Measurements from ENCODE around the gene DNLZ.

DNLZ gene

DNA sequence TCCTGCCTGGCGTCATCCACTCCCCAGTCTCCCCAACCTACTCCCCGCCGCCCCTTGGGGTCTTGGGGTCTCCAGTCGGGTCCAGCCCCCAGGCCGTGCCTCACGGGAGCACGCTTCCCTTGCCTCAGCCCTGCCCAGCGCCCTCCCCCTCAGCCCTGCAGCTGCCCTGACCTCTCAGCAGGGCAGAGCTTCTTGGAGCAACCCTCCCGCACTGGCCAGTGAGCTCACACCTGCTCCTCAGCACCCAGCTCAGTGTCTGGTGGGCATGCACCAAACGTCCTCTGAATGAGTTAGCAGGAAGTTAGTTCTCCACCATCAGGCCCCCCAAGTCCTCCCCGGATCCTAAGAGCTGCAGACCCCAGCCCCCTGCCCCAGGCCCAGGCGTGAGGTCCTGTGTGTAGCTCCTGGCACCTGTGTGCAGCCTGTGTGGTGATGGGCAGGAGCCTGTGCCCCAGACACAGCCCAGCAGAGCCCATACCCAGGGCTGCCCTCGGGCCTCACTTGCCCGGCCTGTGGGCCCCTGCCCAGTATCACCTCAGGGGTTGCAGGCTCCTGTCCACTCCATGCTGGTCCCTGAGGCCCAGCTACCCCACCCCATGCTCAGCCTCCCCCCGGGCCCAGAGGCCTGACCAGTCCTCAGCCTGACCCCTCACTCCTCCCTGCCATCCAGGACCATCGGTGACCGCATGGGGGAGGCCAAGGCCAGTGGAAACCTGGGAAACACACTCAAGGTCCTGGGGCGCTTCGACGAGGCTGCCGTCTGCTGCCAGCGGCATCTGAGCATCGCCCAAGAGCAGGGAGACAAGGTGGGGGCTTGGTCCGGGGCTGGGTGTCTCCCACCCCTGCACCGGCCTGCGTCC is 28.0 kb downstream of the DNLZ start:
- H3K9me3 Mint-ChIP-seq, result no peaks in the 10 kb centered on the region
- peaks cover 0 to 4% of the 10 kb centered on the region in 2 donors for H3K27me3 Mint-ChIP-seq
- no peak overlapping the region for H3K4me3 Mint-ChIP-seq
- H3K4me1 Mint-ChIP-seq, result peaks cover 0 to 3% of the 10 kb centered on the region in 2 donors
- no peak overlapping the region for H3K27ac Mint-ChIP-seq
- no peak for DNase-seq
- no peak for ATAC-seq (replicated peaks)
- peaks cover 0 to 3% of the 10 kb centered on the region in 2 donors for H3K36me3 Mint-ChIP-seq

- Mint-ChIP-seq H3K9me3 (no peaks in the 10 kb centered on the region), H3K4me3 (no peak overlapping the region), H3K27ac (no peak overlapping the region), H3K27me3 (peaks cover 0 to 9% of the 10 kb centered on the region in 2 donors), H3K4me1 (peaks cover 0 to 7% of the 10 kb centered on the region in 2 donors), H3K36me3 (no peaks in the 10 kb centered on the region)
- ATAC-seq (replicated peaks), result no peak
- no peak for DNase-seq
Measured at GRCh38 chr9:136334541-136334940, 29.0 kb downstream of the DNLZ start.

DNA sequence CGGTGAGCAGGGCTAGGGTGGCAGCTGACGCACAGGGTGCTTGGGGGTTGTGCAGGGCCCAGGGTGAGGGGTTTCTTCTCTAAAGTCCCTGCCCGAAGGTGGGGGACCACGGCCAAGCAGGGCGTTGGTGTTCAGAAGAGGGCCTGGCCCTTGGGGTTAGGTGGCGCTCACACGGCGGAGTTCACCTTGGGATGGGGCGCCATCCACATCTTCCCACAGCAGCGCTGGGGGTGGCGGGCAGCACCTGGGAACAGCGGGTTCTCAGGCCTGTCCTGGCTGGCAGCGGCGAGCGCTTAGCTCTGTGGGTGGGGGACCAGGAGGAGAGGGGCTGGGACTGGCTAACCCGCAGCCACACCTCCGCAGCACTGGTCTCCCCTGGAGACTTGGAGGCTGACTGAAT is 30.1 kb downstream of the DNLZ start:
- DNase-seq, result no peak
- no peaks in the 10 kb centered on the region for H3K36me3 Mint-ChIP-seq
- no peaks in the 10 kb centered on the region for H3K9me3 Mint-ChIP-seq
- peaks cover 4 to 20% of the 10 kb centered on the region in 2 donors for H3K27me3 Mint-ChIP-seq
- H3K4me1 Mint-ChIP-seq, result peaks cover 3 to 17% of the 10 kb centered on the region in 2 donors
- ATAC-seq (replicated peaks), result no peak
- H3K4me3 Mint-ChIP-seq, result no peak overlapping the region
- H3K27ac Mint-ChIP-seq, result no peak overlapping the region

DNA sequence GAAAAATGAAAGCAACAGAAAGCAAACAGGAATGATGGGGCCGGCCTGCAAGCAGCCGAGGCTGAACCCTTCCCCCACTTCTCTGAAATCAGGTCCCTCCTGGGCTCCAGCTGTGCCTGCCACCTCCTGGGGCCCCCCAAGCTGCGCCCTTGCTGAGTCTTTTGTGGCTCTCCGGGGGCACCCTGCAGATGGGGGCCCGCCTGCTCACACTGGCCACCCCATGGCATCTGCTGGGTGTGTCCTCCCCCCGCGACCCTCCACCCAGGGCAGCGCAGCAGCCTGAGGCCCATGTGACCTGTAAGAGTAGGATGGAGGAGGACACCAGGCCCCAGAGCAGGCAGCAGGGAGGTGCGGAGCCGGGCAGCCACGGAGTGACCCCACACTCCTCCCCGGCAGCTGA is 30.5 kb downstream of the DNLZ start:
- H3K36me3 Mint-ChIP-seq, result no peaks in the 10 kb centered on the region
- no peaks in the 10 kb centered on the region for H3K9me3 Mint-ChIP-seq
- ATAC-seq (replicated peaks) (no peak), DNase-seq (no peak)
- peaks cover 3 to 20% of the 10 kb centered on the region in 2 donors for H3K4me1 Mint-ChIP-seq
- no peak overlapping the region for H3K4me3 Mint-ChIP-seq
- H3K27me3 Mint-ChIP-seq, result peaks cover 4 to 20% of the 10 kb centered on the region in 2 donors
- no peak overlapping the region for H3K27ac Mint-ChIP-seq

- Mint-ChIP-seq H3K27ac (no peak overlapping the region), H3K9me3 (no peaks in the 10 kb centered on the region), H3K4me3 (no peak overlapping the region), H3K27me3 (peaks cover 4 to 20% of the 10 kb centered on the region in 2 donors), H3K4me1 (peaks cover 3 to 20% of the 10 kb centered on the region in 2 donors), H3K36me3 (no peaks in the 10 kb centered on the region)
- DNase-seq (no peak), ATAC-seq (replicated peaks) (no peak)
Measured at GRCh38 chr9:136332482-136332983, 31.0 kb downstream of the DNLZ start.

DNA sequence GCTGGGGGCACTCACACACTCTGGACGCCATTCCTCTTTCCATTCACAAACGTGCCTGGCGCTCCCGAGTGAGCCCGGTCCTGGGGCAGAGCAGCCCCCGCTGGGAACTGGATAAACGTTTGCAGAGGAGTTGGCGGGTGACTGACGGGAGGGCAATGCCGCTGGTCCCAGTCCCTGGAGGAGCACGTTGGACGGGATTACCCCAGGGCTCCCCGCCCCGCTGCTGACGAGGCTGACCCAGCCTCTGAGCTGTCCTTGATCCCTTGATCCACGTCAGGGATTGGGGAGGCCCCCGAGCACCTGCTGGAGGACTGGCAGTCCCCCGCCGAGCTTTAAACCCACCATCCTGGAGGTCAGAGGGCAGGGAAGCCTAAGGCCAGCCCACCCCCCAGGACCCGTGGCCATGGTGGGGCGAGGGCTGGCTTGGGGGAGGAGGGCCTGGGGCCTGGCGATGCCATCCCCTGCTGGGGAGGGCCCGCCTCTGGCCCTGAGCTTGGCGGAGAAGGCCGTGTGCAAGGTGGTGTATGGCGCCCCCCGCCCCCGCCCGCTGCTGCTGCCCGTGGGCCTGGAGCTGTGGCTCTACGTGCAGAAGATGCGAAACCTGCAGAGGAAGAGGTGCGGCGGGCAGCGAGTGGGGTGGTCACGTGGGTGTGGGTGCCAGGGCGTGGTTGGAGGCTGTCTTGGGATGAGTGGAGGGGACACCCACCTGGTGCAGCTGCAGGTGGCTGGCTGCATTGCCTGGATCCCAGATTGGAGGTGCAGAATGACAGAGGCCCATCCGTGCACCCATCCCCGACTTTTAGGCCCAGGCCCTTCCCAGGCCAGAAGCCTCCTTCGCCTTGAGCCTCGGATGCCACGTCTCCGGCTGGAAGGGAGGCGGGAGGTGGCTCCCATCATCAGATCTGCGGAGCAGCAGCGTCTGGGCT is 31.7 kb downstream of the DNLZ start:
- no peak overlapping the region for H3K4me3 Mint-ChIP-seq
- H3K27me3 Mint-ChIP-seq, result peaks cover 5 to 20% of the 10 kb centered on the region in 2 donors
- no peak overlapping the region for H3K27ac Mint-ChIP-seq
- peaks cover 4 to 21% of the 10 kb centered on the region in 2 donors for H3K4me1 Mint-ChIP-seq
- H3K9me3 Mint-ChIP-seq, result no peaks in the 10 kb centered on the region
- ATAC-seq (replicated peaks) (no peak), DNase-seq (no peak)
- no peaks in the 10 kb centered on the region for H3K36me3 Mint-ChIP-seq

DNA sequence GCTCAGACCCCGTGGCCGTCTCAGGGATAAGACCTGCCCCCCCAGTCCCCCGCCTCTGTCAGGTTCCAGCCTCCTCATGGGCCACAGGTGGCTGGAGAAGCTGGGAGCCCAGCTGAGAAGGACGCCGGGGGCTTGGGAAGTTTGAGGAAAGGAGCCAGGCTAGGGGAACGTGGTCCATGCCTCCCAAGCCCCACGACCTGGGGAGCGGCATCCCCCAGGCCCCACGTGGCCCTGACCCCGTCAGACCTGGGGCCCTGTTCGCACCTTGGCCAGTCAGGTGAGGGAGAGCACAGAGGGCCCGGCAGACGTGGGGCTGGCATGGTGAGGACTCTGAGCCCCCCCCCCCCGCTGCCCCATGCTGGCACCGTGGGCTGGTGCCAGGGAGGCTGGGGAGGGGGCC is 32.5 kb downstream of the DNLZ start:
- H3K27ac Mint-ChIP-seq, result no peak overlapping the region
- ATAC-seq (replicated peaks) (no peak), DNase-seq (no peak)
- no peaks in the 10 kb centered on the region for H3K36me3 Mint-ChIP-seq
- H3K9me3 Mint-ChIP-seq, result no peaks in the 10 kb centered on the region
- peaks cover 7 to 28% of the 10 kb centered on the region in 2 donors for H3K4me1 Mint-ChIP-seq
- no peak overlapping the region for H3K4me3 Mint-ChIP-seq
- H3K27me3 Mint-ChIP-seq, result peaks cover 7 to 20% of the 10 kb centered on the region in 2 donors

DNA sequence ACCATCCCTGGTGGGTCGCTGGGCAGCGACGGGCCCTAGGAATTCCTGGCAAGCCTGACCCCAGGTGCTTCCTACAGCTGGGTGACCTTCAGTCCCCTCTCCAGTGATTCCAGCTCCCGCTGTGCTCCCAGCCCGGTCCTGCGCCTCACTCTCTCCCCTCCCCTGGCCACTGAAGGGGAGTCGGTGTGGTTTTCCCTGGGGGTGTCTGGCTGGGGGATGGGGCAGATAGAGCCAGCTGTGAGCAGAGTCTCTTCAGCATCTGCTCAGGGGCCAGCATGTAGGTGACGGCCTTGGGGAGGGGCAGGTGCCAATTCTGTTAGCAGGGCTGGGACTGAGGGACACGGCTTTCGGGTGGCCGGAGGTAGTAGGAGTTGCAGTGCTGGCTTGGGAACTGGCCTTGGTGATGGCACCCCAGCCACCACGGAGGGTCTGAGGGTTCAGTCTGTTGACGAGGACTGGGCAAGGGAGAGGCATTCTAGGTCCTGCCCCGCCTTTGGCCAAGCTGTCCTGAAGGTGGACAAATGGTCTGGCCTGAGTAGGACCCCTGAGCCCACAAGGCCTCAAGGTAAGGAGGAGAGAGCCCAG is 33.0 kb downstream of the DNLZ start:
- Mint-ChIP-seq H3K4me1 (peaks cover 7 to 28% of the 10 kb centered on the region in 2 donors), H3K27me3 (peaks cover 7 to 20% of the 10 kb centered on the region in 2 donors), H3K9me3 (no peaks in the 10 kb centered on the region), H3K27ac (no peak overlapping the region), H3K36me3 (no peaks in the 10 kb centered on the region), H3K4me3 (no peak overlapping the region)
- ATAC-seq (replicated peaks) (no peak), DNase-seq (no peak)

- no peak overlapping the region for H3K27ac Mint-ChIP-seq
- H3K4me3 Mint-ChIP-seq, result no peak overlapping the region
- DNase-seq (no peak), ATAC-seq (replicated peaks) (no peak)
- no peaks in the 10 kb centered on the region for H3K36me3 Mint-ChIP-seq
- H3K27me3 Mint-ChIP-seq, result peaks cover 7 to 20% of the 10 kb centered on the region in 2 donors
- peaks cover 7 to 28% of the 10 kb centered on the region in 2 donors for H3K4me1 Mint-ChIP-seq
- no peaks in the 10 kb centered on the region for H3K9me3 Mint-ChIP-seq
Measured at GRCh38 chr9:136329636-136330405, 33.7 kb downstream of the DNLZ start.

GRCh38 chr9:136329211-136329627 is 34.3 kb downstream of the DNLZ start:
- Mint-ChIP-seq H3K9me3 (no peaks in the 10 kb centered on the region), H3K4me3 (no peak overlapping the region), H3K36me3 (no peaks in the 10 kb centered on the region), H3K27me3 (peaks cover 7 to 20% of the 10 kb centered on the region in 2 donors), H3K4me1 (peaks cover 7 to 28% of the 10 kb centered on the region in 2 donors), H3K27ac (no peak overlapping the region)
- no peak for ATAC-seq (replicated peaks)
- no peak for DNase-seq

DNA sequence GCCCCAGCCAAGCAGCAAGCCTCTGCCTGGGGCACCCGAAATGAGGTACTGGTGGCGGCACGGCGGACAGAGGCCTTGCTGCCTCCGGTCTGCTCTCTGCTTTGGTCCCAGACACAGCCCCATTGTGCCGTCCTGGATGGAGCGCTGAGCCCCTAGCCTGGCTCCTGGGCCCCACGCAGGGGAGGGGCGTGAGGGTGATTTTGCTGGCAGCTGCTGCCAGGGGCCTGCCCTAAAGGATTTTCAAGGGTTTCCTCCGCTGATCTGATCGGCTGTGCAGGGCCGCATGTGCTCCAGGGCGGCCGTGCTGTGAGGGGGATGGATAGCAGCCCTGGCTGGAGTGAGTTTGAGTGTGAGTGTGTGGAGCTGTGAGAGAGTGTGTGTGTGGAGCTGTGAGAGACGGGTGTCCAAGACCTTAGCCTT is 34.9 kb downstream of the DNLZ start:
- peak overlapping the region; percentile 52 to 54 for H3K4me3 Mint-ChIP-seq
- H3K27me3 Mint-ChIP-seq, result peaks cover 7 to 20% of the 10 kb centered on the region in 2 donors
- peaks cover 7 to 31% of the 10 kb centered on the region in 2 donors for H3K4me1 Mint-ChIP-seq
- peak; percentile 25 to 45 for ATAC-seq (replicated peaks)
- no peaks in the 10 kb centered on the region for H3K9me3 Mint-ChIP-seq
- peak overlapping the region; percentile 4 for H3K27ac Mint-ChIP-seq
- H3K36me3 Mint-ChIP-seq, result no peaks in the 10 kb centered on the region
- no peak for DNase-seq

DNA sequence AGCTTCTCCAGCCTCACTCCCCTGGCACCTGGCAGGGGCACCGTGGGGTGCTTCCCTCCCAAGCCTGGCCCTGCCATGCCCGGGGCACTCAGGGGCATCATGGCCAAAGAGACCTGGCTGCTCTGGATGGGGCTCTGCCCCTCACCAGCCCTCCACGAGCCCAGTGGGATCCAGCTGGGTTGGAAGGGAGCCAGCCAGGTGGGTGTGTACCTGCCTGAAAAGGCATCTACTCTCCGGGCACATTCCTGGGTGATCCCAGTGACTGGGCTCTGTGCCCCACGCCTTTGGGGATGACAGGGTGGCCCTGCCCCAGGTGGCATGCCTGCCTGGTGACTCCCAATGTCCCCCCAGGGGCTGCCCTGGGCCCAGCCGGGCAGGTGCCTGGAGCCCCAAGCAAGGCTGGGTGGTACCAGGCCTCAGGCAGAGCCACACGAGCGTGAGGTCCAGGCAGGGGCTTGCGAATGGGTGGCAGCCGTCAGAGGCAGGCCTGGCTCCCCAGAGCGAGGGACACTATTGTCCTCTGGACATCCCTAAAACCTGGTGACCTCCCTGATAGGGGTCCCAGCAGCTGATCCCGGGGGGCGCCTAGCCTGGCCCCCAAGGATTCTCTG is 35.4 kb downstream of the DNLZ start:
- DNase-seq, result no peak
- H3K4me3 Mint-ChIP-seq, result peak overlapping the region; percentile 52 to 54
- no peaks in the 10 kb centered on the region for H3K9me3 Mint-ChIP-seq
- peaks cover 7 to 35% of the 10 kb centered on the region in 2 donors for H3K4me1 Mint-ChIP-seq
- ATAC-seq (replicated peaks), result peak; percentile 30 to 37
- H3K27me3 Mint-ChIP-seq, result peaks cover 7 to 20% of the 10 kb centered on the region in 2 donors
- H3K27ac Mint-ChIP-seq, result no peak overlapping the region
- no peaks in the 10 kb centered on the region for H3K36me3 Mint-ChIP-seq

DNA sequence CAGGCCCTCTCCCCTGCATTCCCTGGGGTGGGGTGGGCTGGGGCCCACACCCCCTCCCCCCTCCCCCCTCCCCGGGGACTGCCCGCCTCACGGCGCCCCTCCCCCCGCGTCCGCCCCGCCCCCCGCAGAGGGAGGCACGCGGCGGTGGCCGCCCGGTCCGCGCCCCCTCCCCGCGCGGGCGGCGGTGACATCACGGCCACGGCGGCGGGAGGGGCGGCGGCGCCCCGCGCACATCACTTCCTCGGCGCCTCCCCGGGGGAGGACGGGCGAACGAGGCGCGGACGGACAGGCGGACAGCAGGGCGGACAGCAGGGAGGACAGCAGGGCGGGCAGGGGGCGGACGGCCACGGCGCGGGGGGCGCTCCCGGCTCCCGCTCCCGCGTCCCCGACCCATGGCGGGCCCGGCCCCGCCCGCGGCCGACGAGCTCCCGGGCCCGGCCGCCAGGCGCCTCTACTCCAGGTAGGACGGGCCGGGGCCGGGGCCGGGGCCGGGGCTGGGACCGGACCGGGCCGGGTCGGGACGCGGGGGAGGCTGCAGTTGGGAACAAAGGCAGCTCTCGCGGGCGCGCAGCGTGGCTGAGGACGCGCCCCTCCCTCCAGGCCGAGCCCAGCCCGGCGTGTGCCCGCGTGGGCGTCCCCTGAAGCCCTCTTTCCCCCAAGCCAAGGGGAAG is 36.1 kb downstream of the DNLZ start, which contains the start of gene GPSM1:
Gene GPSM1 (plus strand): TSS at position 236 of the 671 bp plus-strand sequence. CDS start 157 bp downstream, at position 393.
- ATAC-seq (replicated peaks) (peak; percentile 45 to 49), DNase-seq (no peak)
- Mint-ChIP-seq H3K27me3 (peaks cover 7 to 20% of the 10 kb centered on the region in 2 donors), H3K27ac (no peak within 1 kb of the TSS), H3K4me3 (peak within 1 kb of the TSS; percentile 71 to 75), H3K36me3 (no peaks in the 10 kb centered on the region), H3K9me3 (no peaks in the 10 kb centered on the region), H3K4me1 (peaks cover 7 to 35% of the 10 kb centered on the region in 2 donors)

All from stimulated activated naive B cell treated with anti-CD40 and anti-IgM and Interleukin-4, amounts not matched to agents 10 μg/mL and 1 μg/mL and 100 μg/mL, for 72 hours (primary cell).